ENCODE data around the gene SCRT2.

GRCh38 chr20:625360-625932 lies 50.2 kb downstream of the SCRT2 start:
- TF ChIP-seq, protein P1, sequence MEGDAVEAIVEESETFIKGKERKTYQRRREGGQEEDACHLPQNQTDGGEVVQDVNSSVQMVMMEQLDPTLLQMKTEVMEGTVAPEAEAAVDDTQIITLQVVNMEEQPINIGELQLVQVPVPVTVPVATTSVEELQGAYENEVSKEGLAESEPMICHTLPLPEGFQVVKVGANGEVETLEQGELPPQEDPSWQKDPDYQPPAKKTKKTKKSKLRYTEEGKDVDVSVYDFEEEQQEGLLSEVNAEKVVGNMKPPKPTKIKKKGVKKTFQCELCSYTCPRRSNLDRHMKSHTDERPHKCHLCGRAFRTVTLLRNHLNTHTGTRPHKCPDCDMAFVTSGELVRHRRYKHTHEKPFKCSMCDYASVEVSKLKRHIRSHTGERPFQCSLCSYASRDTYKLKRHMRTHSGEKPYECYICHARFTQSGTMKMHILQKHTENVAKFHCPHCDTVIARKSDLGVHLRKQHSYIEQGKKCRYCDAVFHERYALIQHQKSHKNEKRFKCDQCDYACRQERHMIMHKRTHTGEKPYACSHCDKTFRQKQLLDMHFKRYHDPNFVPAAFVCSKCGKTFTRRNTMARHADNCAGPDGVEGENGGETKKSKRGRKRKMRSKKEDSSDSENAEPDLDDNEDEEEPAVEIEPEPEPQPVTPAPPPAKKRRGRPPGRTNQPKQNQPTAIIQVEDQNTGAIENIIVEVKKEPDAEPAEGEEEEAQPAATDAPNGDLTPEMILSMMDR (IDR thresholded peaks at IDR 0.05; ENCODE audit: low read depth, low read length, poor library complexity, severe bottlenecking) = no peak
- no peak for TF ChIP-seq EZH2phosphoT487 (IDR thresholded peaks at IDR 0.05; ENCODE audit: borderline replicate concordance, low read length)
